ENCODE data around the gene RAPGEF1.

DNA sequence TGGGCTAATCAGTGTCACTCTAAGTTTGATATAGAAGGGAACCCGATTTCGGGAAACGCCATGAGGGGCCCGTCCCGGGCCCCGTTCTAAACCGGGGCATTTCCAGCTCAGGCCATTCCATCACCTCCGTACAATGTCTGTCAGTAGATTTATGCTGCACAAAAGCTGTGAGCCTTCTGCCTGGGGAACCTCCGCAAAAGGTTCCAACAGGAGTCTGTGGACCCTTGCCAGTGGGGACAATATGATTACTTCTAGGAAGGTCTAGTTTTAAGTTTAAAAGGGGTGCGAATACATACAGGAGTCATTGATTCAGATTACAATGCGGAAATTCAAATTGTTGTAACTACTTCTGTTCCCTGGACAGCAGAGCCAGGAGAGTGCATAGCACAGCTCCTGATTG is 57.6 kb downstream of the RAPGEF1 start:
- TF ChIP-seq EZH2 (IDR thresholded peaks at IDR 0.05) (no peak), FOXP2 (optimal IDR thresholded peaks at IDR 0.05; ENCODE audit: control extremely low read depth, extremely low read length, insufficient read depth) (no peak)

Measured in SK-N-MC (cell line).